GM21515 (cell line): Measurements from ENCODE around the gene SLC1A5.
"Not testable (repeated sequence)": the region's sequence is repeated elsewhere in the genome, so short reads cannot be mapped to it uniquely, and the experiment has no call there.

Experiments used
- ATAC-seq: cut with Tn5 transposase; IDR thresholded peaks from one replicate; pipeline ENCODE4 v1.9.1; 2021; ENCODE audit not compliant: unreplicated experiment

The SLC1A5 gene

GRCh38 chr19:46788262-46788967, at the start of gene SLC1A5:
SLC1A5 (minus strand) TSS chr19:46788594; CDS start chr19:46787965, 629 bp downstream.
- peak; percentile 54 for ATAC-seq

GRCh38 chr19:46838160-46838559, 49.8 kb upstream of the SLC1A5 start:
- no peak for ATAC-seq

GRCh38 chr19:46834984-46835383, 46.6 kb upstream of the SLC1A5 start:
- ATAC-seq = no peak

GRCh38 chr19:46834121-46834520, 45.7 kb upstream of the SLC1A5 start:
- ATAC-seq = no peak

GRCh38 chr19:46830864-46831263, 42.5 kb upstream of the SLC1A5 start:
- no peak for ATAC-seq

- no peak for ATAC-seq
Measured at GRCh38 chr19:46828484-46828883, 40.1 kb upstream of the SLC1A5 start.

GRCh38 chr19:46825731-46826055, 37.3 kb upstream of the SLC1A5 start:
- ATAC-seq = no peak

GRCh38 chr19:46824890-46825730, 36.7 kb upstream of the SLC1A5 start:
- no peak for ATAC-seq

GRCh38 chr19:46823049-46823448, 34.7 kb upstream of the SLC1A5 start:
- no peak for ATAC-seq

GRCh38 chr19:46822410-46822787, 34.0 kb upstream of the SLC1A5 start:
- not testable (repeated sequence) for ATAC-seq

- no peak for ATAC-seq
Measured at GRCh38 chr19:46821512-46822409, 33.4 kb upstream of the SLC1A5 start.

GRCh38 chr19:46818812-46819211, 30.4 kb upstream of the SLC1A5 start:
- ATAC-seq = no peak

- no peak for ATAC-seq
Measured at GRCh38 chr19:46815833-46816627, 27.6 kb upstream of the SLC1A5 start.

- ATAC-seq = no peak
Measured at GRCh38 chr19:46813839-46814358, 25.5 kb upstream of the SLC1A5 start.

- ATAC-seq = no peak
Measured at GRCh38 chr19:46812977-46813838, 24.8 kb upstream of the SLC1A5 start.

GRCh38 chr19:46809534-46810272, 21.3 kb upstream of the SLC1A5 start:
- ATAC-seq = no peak

- ATAC-seq = no peak
Measured at GRCh38 chr19:46806656-46807055, 18.3 kb upstream of the SLC1A5 start.

- not testable (repeated sequence) for ATAC-seq
Measured at GRCh38 chr19:46804432-46804831, 16.0 kb upstream of the SLC1A5 start.

- no peak for ATAC-seq
Measured at GRCh38 chr19:46803555-46803954, 15.2 kb upstream of the SLC1A5 start.
